T-helper 9 cell (primary cell): Measurements from ENCODE around the gene DNPH1.

ENCODE experiments used
- DNase-seq: peaks from one replicate; pipeline ENCODE4 v3.0.0-alpha.2; 2020

Gene DNPH1

DNA sequence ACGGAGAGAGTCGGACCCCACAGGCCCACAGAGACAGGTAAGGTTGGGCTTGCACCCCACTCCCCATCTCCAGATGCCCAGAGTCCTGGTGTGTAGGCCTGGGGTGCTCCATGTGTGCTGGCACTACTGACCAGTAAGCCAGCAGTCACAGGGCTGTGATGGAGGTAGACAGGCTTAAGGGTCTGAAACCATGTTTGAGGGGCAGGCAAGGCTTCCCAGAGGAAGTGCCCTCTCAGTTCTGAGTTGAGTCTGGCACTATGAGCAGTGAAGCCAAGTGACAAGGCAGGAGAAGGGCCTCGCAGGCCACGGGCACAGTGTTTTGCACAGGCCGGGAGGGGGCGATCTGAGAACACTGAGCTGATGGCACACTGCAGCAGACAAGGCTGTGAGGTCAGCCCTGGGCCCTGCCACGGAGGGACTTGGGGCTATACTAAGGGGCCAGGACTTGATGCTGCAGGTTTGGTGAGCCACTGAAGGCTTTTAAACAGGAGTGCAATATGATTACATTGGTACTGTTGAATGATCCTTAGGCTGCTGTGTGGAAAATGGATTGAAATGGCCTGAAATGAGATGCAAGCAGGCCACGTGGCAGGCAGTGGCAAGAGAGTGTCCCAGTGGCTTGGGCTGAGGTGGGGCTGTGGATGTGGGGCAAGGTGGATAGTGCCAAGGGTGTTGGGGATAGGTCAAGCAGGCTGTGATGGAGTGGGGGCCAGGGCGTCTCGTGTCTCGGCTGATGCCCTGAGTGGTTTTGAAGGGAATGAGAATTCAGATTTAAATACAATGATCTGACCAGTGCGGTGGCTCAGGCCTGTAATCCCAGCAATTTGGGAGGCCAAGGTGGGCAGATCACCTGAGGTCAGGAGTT lies 34.3 kb upstream of the DNPH1 start:
- peak; percentile 62 for DNase-seq

DNA sequence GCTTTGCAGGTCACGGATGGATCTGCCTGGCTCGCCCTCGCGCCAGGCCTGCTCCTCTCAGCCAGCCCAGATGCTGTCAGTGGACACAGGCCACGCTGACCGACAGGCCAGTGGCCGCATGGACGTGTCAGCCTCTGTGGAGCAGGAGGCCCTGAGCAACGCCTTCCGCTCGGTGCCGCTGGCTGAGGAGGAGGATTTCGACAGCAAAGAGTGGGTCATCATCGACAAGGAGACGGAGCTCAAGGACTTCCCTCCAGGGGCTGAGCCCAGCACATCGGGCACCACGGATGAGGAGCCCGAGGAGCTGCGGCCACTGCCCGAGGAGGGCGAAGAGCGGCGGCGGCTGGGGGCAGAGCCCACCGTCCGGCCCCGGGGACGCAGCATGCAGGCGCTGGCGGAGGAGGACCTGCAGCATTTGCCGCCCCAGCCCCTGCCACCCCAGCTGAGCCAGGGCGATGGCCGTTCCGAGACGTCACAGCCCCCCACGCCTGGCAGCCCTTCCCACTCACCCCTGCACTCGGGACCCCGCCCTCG lies 33.6 kb upstream of the DNPH1 start:
- DNase-seq = no peak

DNA sequence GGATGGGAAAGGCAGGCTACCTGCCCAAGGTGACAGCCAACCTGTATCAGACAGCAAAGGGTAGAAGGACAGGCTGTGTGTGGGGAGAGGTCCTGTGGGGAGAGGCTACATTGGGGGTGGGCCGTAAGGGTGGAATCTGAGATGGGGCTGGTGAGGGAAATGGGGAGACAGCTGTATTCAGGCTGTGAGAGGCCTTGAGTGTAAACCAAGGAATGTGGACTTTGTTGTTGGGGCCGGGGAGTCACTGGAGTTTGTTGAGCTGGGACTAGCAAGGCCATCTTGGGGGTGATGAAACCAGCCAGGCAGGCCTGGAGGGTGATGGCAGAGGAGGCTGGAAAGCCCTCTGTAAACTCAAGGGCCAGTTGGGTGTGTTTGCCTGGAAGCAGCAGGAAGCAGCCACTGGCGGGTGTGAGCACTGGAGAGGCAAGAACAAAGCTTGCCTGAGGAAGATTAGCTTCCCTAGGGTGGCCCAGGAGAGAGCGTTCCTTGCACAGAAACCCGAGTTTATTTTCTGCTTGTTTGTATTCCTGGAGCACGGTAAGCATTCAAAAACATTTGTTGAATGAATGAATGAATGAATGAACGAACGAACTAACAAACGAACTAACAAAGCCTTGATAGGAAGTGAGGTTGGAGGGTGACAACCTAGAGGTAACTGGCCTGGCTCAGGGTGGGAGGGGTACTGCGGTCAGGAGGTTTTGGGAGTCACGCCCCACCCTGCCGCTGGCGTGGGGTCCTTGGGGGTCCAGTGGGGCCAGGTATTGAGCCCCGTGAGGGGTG lies 32.9 kb upstream of the DNPH1 start:
- DNase-seq = no peak

DNA sequence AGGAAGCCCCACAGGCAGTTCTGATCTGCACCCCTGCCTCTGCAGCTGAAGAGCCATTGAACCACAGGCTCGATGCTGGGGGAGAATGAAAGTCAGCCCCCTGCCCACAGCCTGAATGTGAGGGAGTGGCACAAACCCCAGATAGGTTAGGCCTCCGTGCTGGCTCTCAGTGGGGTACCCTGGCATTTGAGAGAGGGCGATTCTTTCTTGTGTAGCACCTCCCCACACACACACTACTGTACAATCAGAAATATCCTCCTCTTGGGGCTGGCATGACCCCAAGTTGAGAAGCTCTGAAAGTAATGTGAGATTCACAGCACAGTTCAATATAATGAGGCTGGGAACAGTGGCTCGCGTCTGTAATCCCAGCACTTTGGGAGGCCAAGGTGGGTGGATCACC lies 31.9 kb upstream of the DNPH1 start:
- DNase-seq = no peak

DNA sequence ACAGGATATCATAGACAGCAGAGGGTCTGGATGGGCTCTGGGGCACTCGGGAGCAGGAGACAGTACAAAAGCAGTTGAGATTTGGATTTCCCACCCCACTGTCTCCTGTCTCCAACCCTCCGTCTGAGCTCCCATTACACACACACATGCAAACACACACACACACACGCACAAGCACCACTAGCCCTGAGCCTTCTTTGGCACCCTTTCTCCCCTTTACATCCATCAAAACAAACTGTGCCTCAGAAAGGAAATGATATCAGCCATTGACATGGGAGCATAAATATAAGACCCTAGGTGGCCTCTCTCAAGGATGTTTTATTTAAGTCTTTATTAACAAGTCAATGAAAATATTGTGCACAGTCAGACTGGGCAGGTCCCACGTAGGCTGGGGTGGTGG lies 31.5 kb upstream of the DNPH1 start:
- no peak for DNase-seq

DNA sequence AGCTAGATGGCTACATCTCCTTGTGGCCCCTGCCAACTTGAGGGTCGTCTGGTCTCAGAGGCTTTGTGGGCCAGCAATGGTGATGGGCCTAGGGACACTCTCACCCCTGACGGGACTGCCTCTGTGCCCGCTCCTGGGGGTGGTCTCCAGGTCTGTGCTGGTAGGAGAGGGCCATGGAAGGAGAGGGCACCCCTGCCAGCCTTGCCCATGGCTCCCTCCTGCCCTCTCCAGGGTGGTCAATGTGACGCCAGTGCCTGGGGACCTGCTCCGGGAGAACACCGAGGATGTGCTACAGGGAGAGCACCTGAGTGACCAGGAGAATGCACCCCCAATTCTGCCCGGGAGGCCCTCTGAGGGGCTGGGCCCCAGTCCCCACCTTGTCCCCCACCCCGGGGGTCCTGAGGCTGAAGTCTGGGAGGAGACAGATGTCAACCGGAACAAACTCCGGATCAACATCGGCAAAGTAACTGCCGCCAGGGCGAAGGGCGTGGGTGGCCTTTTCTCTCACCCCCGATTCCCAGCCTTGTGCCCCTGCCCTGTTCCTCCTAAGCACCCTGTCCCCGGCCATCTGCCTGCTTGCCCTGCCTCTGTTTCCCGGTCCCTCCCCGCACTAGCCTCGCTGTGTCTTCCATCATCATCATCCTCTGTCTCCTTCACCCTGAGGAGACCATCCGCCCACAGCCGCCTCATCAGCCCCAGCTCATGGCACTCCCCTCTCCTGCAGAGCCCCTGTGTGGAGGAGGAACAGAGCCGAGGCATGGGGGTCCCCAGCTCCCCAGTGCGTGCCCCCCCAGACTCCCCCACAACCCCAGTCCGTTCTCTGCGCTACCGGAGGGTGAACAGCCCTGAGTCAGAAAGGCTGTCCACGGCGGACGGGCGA lies 29.8 kb upstream of the DNPH1 start:
- no peak for DNase-seq

DNA sequence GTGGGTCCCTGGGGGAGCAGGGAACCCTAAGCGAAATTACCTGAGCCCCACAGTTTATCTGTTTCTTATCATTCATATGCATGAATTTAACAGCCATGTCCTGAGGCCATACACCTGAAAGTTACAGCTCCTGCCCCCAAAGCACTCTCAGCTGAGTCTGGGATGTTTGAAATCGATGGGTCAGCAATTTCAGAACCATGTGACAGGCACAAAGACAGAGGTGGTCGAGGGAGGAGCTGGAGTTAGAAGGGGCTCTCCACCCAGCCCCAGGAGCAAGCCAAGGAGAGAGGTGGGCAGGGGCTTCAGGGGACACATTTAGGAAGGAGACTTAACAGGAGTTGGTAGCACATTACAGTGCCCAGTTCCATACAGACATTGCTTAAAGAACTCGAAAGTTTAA lies 28.9 kb upstream of the DNPH1 start:
- DNase-seq = no peak

DNA sequence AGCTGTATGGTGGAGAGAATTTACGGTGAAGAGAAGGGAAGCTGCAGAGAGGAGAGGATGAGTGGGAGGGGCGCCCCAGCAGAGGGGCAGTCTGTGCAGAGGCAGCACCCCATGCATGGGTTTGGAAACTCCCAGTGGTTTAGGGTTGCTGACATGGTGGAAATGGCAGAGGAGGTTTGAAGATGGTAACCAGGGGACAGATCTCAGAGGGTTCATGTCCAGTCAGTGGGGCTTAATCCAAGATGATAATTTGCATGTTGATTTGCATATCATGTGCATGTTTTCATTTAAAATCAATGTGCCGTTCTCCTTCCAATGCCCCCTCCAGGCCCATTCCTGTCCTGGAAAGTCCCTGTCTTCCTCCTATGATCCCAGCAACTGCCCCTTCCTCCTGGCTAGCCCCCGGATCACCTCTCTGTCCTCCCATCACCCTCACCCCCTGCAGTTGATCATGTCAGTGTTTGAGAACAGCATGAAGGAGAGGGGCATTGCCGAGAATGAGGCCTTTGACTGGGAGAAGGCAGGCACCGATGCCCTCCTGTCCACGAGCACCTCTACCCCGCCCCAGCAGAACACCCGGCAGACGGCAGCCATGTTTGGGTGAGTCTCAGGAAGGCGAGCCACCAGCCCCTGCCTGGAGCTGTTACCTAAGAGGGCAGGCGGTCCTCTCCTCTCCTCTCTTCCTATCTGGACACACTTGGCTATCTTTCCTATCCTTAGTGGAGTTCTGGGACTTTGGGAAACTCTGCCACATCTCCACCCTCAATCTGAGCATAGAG lies 28.3 kb upstream of the DNPH1 start:
- DNase-seq = no peak

DNA sequence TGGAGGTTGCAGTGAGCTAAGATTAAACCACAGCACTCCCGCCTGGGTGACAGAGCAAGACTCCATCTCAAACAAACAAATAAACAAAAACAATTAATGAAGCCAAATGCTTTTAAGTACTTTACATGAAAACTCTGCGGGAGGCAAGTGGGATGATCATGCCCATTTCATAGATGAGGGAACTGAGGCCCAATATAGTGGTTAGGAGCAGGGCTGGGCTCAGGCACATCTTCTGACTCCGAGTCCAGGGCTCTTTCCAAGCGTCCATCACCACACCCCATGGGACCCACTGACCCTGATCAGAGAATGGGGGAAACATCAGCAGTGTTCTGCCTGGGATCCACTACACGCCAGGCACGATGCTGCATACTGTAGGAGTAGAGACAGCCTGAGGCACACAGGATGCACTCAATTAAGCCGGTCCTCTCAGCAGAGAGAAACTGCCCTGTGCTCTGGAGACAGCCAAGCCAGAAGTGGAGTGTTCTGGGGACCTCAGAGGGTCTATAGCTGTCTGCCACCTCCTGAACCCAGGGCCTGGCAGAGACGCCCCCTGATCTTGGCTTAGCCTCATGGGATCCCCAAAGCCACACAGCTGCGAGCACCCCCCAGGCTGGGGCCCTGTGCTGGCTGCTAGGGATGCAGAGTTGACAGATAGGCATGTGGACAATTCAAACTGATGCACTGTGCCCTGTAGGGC lies 27.5 kb upstream of the DNPH1 start:
- DNase-seq = no peak

DNA sequence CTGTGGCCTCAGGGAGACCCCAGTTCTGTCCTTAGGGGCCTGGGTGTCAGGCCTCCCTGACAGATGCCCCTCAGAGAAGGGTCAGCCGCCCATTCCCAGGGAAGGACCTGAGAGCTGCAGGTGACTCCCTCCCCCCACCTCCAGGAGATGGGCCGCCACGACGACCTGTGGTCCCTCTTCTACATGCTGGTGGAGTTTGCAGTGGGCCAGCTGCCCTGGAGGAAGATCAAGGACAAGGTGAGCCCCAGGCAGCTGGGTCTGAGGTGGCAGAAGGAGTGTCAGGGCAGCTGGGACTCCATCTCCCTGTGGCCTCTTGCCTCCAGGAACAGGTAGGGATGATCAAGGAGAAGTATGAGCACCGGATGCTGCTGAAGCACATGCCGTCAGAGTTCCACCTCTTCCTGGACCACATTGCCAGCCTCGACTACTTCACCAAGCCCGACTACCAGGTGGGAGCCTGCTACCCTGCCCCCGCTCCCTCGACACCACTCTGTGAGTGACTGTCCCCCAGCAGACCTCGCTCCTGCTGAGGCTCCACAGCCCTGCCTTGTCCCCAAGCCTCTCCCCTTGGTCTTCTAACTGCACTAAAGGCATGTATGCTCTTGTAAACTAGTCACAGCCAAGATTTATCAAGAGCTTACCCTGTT lies 26.2 kb upstream of the DNPH1 start:
- DNase-seq = no peak

DNA sequence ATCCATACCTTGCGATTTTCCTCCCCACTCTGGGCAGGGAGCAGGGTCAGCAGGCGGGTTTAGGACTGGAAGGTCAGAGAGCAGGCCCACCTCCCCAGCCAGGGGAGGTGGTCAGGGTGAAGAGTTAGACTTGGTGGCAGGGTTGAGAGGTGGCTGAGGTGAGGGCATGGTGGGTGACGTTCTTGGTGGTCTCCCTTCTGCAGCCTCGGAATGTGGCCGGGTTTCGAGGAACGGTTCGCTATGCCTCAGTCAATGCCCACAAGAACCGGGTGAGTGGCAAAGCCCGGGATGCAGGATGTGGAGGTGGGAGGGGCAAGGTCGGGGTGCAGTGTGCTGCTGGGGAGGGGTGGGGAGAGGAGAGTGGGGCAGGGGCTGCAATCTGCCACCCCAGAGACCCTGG lies 25.6 kb upstream of the DNPH1 start:
- DNase-seq = no peak

DNA sequence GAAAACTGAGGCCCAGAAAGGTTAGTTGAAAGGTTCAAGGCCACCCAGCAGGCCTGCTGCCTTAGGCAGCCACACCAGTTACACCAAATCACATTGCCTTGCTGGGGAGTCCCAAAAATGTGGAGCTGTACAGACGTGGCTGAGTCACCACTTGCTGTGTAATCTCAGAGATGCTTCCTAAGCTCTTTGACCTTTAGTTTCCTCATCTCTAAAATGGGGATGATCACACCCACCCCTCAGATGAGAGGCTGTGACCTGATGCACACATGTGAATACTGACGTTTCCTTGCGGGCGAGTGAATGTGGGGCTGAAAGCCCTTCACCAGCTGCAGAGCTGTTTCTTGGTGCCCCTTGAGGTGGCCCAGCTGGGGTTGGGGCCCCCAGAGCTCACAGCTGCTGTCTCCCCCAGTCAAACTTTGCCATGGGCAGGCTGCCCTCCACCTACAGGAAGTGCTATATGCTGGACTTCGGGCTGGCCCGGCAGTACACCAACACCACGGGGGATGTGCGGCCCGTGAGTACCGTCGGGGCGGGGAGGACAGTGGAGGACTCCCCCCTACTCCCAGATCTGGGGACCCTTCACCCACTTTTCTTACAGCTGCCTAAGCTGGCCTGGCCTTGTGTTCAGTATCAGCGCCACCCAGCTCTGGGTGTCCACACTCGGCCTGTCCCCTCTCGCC lies 25.0 kb upstream of the DNPH1 start:
- no peak for DNase-seq

DNA sequence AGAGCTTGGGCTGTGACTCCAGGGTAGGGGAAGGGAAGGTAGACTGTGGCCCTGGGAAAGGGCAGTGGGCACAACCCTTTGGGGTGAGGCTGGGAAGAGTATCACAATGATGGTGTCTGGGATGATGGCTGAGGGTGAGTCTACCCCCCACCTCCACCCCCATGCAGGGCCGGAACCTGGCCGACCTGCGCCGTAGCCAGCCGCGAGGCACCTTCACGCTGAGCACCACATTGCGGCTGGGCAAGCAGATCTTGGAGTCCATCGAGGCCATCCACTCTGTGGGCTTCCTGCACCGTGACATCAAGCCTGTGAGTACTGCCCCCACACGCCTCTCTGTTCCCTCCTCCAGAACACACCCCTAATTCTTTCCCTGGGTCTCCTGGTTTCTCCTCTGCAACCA lies 24.1 kb upstream of the DNPH1 start:
- DNase-seq = no peak

DNA sequence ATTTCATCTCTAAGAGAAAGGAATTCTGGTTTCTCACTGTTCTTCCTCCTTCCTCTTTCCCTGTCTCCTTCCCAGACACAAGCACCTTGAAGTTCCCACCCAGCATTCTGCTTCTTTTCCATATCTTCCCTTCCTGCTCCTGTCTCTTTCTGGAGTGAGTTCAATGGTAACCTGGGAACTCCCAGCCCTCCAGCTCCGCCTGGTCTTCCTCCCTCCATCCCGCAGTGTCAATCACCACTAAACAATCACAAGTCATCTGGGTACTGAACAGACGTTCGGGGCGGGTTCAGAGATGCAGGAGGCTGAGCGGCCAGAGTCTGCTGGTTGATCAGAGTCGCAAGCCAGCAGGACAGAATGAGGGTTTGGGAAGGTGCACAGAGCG lies 21.7 kb upstream of the DNPH1 start:
- no peak for DNase-seq

DNA sequence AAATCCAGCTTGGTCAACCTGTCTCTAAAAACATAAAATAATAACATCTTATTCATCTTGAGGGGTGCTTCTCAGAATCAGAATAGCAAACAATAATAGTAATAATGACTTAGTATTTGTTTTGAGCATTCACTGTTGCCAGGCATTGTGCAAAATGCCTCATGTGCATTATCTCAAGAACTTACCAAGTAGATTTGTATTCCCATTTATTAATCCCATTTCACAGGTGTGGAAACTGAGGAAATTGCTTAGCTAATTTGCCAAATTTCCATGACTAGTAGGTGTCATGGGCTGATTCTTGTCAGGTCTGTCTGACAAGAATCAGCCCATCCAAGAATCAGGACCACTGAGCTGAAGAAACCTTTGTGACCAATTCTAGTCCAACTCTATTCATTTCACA lies 19.5 kb upstream of the DNPH1 start:
- no peak for DNase-seq

DNA sequence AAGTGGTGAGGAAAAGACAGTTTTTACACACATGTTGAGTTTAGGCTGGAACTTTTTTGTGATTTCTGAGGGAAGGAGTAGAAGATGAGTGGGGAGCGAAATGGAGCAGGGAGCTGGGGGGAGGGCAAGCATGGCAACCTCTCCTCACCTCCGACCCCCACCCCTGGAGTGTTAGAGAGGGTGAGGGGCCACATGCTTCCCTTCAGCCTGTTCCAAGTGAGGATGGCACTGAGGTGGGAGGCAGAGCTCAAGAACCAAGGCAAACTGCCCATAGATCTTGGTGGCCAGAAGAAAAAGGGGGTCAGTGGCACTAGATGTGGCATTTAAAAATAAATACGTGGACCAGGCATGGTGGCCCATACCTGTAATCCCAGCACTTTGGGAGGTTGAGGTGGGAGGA lies 18.8 kb upstream of the DNPH1 start:
- DNase-seq = no peak

DNA sequence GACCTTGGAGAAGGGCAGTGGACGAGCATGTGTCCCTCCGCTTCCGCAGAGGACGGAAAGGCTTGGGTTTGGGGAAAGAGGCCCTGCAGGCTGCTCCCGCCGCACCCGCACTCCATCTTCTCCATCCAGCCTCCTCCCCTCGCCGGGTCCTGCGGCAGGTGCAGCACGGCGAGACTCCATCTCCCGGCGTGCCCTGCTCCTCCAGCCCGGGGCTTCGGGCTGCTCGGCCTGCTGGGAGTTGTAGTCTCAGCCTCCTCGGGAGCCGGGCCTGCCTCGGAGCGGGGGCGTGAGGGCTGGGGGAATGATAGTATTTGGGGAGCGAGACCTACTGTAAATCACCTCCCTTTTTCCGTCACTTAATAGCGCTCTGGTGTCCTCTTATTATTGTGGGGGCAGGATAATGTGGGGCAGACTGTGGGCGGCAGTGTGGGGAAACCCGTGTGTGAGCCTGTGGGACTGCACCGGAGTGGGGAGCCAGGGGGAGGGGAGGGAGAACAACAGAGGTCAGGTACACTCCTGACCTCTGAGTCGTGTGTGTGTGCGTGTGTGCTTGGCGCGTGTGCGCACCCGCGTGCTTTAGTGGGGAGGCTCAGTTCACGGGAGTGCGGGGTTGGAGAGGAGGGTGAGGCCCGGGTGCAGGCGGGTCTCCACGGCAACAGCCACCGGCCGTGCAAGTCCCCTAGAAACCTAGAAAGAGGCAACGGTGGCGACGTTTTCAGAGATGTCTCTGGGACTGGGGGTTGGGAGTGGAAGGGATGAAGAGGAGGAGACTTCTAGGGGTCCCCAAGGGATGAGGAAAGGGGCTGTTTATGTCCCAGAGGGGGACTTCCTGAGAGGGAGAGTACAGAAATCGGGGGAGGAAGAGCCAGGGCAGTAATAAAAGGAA lies 18.1 kb upstream of the DNPH1 start:
- DNase-seq = peak; percentile 66

DNA sequence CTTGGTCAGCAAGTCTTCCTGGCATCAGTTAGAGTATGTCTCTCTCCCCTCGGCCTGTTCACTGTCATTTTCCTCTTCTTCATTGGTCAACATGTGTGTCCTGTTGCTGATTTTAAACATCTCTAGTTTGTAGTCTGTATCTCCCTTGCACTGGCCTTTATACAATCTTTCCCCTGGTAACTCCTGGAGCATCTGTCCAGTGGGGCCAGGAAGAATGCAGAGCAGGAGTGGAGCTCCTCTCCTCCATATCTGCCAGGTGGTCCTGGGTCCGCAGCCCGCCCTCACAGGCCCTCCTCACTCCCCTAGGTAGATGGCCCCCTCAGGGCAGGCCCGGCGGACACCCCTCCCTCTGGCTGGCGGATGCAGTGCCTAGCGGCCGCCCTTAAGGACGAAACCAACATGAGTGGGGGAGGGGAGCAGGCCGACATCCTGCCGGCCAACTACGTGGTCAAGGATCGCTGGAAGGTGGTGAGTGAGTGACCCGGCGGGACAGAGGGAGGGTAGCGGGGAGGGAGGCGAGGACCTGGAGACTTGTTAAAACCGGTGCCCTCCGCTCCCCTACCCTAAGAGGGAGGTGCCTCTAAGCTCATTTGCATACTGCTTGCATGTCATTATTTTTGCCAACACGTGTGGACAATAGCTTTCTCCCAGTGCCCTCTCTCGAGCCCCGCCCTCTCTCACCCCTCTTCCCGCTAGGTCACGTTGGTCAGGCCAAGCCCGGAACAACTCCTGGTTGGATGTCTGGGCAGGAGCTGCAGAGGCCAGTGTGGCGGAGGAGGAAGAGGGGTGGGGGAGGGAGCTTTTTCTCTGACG lies 17.2 kb upstream of the DNPH1 start:
- DNase-seq = no peak
